Gastroesophageal sphincter (tissue), 4 donors: ENCODE measurements around the gene KLHL8. TPM values are rescaled to one million over a fixed set of nuclear protein-coding genes. Genes with fewer than 3 reads are reported as not detected.

Source experiments
- ATAC-seq: fragments of 150-250 bp; one replicate; pipeline ENCODE4 v1.9.1; 2016; ENCODE audit warnings: mild to moderate bottlenecking, moderate library complexity
- H3K27ac ChIP-seq, 4 donors: fragments of 200-600 bp; sonication (generic) in 3 of 4; 1 replicate in 3 of 4; 2 replicates in 1 of 4; pipeline ENCODE4 v1.5.1; 2016 to 2019
- H3K27me3 ChIP-seq: fragments of 200-600 bp; sonication (generic); one replicate; pipeline ENCODE4 v1.5.1; 2019
- H3K36me3 ChIP-seq, 2 donors: fragments of 200-600 bp; sonication (generic); one replicate each; pipeline ENCODE4 v1.5.1; 2019; ENCODE audit warnings: control low read depth in 1 of 2
- H3K4me1 ChIP-seq, 3 donors: fragments of 200-600 bp; sonication (generic); 1 replicate in 2 of 3; 2 replicates in 1 of 3; pipeline ENCODE4 v1.5.1; 2016 to 2019; ENCODE audit warnings: control low read depth in 2 of 3
- H3K4me3 ChIP-seq, 2 donors: fragments of 200-600 bp; sonication (generic); one replicate each; pipeline ENCODE4 v1.5.1; 2019; ENCODE audit warnings: mild to moderate bottlenecking in 1 of 2, moderate library complexity in 1 of 2
- H3K9me3 ChIP-seq, 3 donors: fragments of 200-600 bp; sonication (generic); one replicate each; pipeline ENCODE4 v1.5.1; 2017 to 2019; ENCODE audit warnings: control low read depth in 2 of 3
- EP300 ChIP-seq: sonication (generic); formaldehyde crosslinking; IDR thresholded peaks from one replicate; pipeline ENCODE4 v1.6.1; 2017; ENCODE audit warnings: antibody characterized with exemption, mild to moderate bottlenecking
- POLR2A ChIP-seq, 2 donors: fragments of 450-650 bp; IDR thresholded peaks; one replicate each; pipeline ENCODE4 v1.6.1; 2017; ENCODE audit warnings: antibody characterized with exemption in 2 of 2, mild to moderate bottlenecking in 2 of 2, moderate library complexity in 1 of 2
- POLR2AphosphoS5 ChIP-seq: sonication (generic); formaldehyde crosslinking; IDR thresholded peaks from one replicate; pipeline ENCODE4 v1.6.1; 2017; ENCODE audit warnings: antibody characterized with exemption
- WGBS, 2 donors: methylation state at CpG; one replicate each; pipeline ENCODE4 v1.1.5; 2018; ENCODE audit warnings: low coverage in 1 of 2; 5-methylcytosine and 5-hydroxymethylcytosine counted together
- total RNA-seq, 4 donors: library from RNA; depleted of rRNA; stranded (reverse); fragments of >200 nt; gene quantifications; one replicate each; pipeline ENCODE4 v1.1.0, GENCODE V29; 2016
- TF ChIP-seq, protein P1 (sequence below), 4 experiments: fragments of 200-600 bp in 2 of 4; fragments of 450-650 bp in 2 of 4; sonication (generic) in 1 of 4; IDR thresholded peaks; one replicate each; pipeline ENCODE4 v1.5.1; 2017 to 2019; ENCODE audit warnings: antibody characterized with exemption in 4 of 4, mild to moderate bottlenecking in 2 of 4, moderate library complexity in 2 of 4

Gene KLHL8
- total RNA-seq, 4 donors from 2014 or later, result 9.1 to 17.6 (median 13.0) TPM

GRCh38 chr4:87130985-87131703, 89.3 kb downstream of the KLHL8 start:
- H3K9me3 ChIP-seq, result no peaks in the 10 kb centered on the region
- TF ChIP-seq, protein P1, sequence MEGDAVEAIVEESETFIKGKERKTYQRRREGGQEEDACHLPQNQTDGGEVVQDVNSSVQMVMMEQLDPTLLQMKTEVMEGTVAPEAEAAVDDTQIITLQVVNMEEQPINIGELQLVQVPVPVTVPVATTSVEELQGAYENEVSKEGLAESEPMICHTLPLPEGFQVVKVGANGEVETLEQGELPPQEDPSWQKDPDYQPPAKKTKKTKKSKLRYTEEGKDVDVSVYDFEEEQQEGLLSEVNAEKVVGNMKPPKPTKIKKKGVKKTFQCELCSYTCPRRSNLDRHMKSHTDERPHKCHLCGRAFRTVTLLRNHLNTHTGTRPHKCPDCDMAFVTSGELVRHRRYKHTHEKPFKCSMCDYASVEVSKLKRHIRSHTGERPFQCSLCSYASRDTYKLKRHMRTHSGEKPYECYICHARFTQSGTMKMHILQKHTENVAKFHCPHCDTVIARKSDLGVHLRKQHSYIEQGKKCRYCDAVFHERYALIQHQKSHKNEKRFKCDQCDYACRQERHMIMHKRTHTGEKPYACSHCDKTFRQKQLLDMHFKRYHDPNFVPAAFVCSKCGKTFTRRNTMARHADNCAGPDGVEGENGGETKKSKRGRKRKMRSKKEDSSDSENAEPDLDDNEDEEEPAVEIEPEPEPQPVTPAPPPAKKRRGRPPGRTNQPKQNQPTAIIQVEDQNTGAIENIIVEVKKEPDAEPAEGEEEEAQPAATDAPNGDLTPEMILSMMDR (IDR thresholded peaks at IDR 0.05), result no peak
- H3K27me3 ChIP-seq, result no peaks in the 10 kb centered on the region
- H3K36me3 ChIP-seq, result peaks cover 0 to 100% of the 10 kb centered on the region in 2 donors
- H3K27ac ChIP-seq, result no peak overlapping the region
- no peaks in the 10 kb centered on the region for H3K4me1 ChIP-seq
- WGBS, 2 donors, result 92 to 96% methylated on average over 6 to 7 of the region's 7 CpGs
- ATAC-seq, result no peak
- H3K4me3 ChIP-seq, result no peak overlapping the region

DNA sequence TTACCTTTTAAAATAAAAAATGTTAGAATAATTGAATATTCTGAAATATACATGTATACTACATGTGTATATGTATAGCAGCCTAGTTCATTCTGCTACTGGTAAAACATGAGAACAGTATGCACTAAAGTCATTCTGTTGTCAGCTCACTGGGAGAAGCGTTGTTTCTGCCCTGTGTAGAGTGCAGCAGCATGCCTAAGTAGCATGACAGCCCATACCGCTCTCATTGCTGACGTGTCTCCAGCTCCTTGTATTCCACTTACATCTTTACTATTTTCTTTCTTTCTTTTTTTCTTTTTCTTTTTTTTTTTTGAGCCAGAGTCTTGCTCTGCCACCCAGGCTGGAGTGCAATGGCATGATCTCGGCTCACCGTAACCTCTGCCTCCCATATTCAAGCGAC, 90.7 kb downstream of the KLHL8 start:
- TF ChIP-seq POLR2AphosphoS5 (no peak), POLR2A (IDR thresholded peaks at IDR 0.05) (no peak)
- Histone ChIP-seq H3K4me1 (no peaks in the 10 kb centered on the region), H3K4me3 (no peak overlapping the region), H3K27ac (no peak overlapping the region), H3K36me3 (peaks cover 0 to 100% of the 10 kb centered on the region in 2 donors), H3K27me3 (no peaks in the 10 kb centered on the region), H3K9me3 (no peaks in the 10 kb centered on the region)
- 91 to 100% methylated on average over 3 to 5 of the region's 6 CpGs for WGBS, 2 donors
- ATAC-seq, result no peak

DNA sequence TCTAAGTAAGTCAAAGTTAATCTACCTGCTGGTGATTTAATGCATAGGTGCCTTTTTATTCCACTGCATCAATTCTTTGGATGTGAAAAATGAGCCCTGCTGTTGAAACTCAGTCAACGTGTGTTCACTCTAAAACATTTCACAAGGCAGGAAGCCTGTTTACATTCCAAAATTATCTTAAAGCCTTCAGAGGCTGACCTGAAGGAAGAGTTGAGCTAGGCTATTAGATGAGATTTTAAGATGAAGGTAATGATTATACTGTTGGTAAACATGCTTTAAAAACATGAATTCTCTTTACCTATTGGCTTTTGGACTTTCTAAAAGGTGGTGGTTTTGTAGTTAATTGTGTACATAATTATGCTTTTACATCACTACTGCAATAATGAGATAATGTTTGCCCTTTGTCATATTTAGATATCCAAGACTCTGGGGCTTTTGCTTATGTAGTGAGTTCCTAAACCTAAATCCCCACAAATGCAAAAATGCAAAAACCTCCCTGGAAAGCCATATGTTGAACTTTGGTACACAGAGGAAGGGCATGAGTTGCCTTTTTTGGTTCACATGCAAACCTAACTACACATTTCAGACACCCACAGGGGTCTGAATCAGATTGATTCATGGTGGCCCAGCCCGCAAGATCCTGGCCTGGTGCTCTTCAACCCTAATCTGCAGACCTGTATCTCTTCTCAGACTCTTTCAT, 92.3 kb downstream of the KLHL8 start:
- no peaks in the 10 kb centered on the region for H3K27me3 ChIP-seq
- H3K9me3 ChIP-seq, result no peaks in the 10 kb centered on the region
- TF ChIP-seq EP300 (no peak), POLR2A (IDR thresholded peaks at IDR 0.05) (no peak), POLR2AphosphoS5 (no peak)
- TF ChIP-seq, protein P1 (IDR thresholded peaks at IDR 0.05), result no peak
- no peak overlapping the region for H3K27ac ChIP-seq
- peaks cover 0 to 13% (median 2%) of the 10 kb centered on the region in 3 donors for H3K4me1 ChIP-seq
- peaks cover 0 to 85% of the 10 kb centered on the region in 2 donors for H3K36me3 ChIP-seq
- no peak overlapping the region for H3K4me3 ChIP-seq
- ATAC-seq, result no peak
- WGBS, 2 donors, result 50 to 64% methylated on average over 2 of the region's 2 CpGs

GRCh38 chr4:87126056-87126455, 94.4 kb downstream of the KLHL8 start:
- TF ChIP-seq POLR2A (IDR thresholded peaks at IDR 0.05), result no peak
- TF ChIP-seq POLR2AphosphoS5, result no peak
- TF ChIP-seq, protein P1 (IDR thresholded peaks at IDR 0.05), result no peak
- no peak for TF ChIP-seq EP300
- ATAC-seq, result no peak
- peaks cover 6 to 34% (median 14%) of the 10 kb centered on the region in 3 donors for H3K4me1 ChIP-seq
- no peak overlapping the region for H3K4me3 ChIP-seq
- no peak overlapping the region for H3K27ac ChIP-seq
- no peaks in the 10 kb centered on the region for H3K27me3 ChIP-seq
- WGBS, 2 donors, result 100% methylated on average over 8 of the region's 9 CpGs; no CpG with 5 or more reads in 1 of the 2 donors
- peaks cover 0 to 64% of the 10 kb centered on the region in 2 donors for H3K36me3 ChIP-seq
- H3K9me3 ChIP-seq, result no peaks in the 10 kb centered on the region

DNA sequence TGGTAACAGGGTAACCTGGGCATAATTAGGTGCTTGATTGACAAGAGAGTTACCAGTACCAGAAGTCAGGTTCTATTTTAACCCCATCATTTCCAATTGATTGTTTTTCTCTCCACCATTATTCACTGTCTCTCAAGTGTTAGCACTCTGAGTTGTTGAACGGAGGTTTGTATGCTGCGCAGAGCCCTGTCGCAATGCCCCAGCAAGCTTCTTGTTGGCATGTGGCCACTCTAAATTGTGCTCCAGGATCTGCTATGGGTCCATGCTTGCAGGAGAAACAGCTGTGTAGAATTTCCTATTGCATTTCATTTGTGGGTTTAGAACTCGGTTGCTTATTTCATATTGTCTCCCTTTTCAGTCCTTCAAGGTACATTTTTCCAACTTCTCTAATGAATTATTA, 98.2 kb downstream of the KLHL8 start:
- WGBS, 2 donors, result 83 to 97% methylated on average over 4 of the region's 4 CpGs
- H3K27ac ChIP-seq, result peak overlapping the region; percentile 88 to 91 (median 90)
- H3K27me3 ChIP-seq, result no peaks in the 10 kb centered on the region
- peak; percentile 43 for TF ChIP-seq POLR2AphosphoS5
- TF ChIP-seq POLR2A (IDR thresholded peaks at IDR 0.05), result no peak
- TF ChIP-seq, protein P1 (IDR thresholded peaks at IDR 0.05), result no peak
- H3K9me3 ChIP-seq, result no peaks in the 10 kb centered on the region
- no peak overlapping the region for H3K4me3 ChIP-seq
- H3K36me3 ChIP-seq, result peaks cover 0 to 35% of the 10 kb centered on the region in 2 donors
- H3K4me1 ChIP-seq, result peaks cover 13 to 72% (median 21%) of the 10 kb centered on the region in 3 donors
- no peak for ATAC-seq
